Amniotic stem cell (primary cell): ENCODE measurements around the gene C22orf31.

Source experiments
- DNase-seq: peaks from one replicate; lab custom pipeline; 2025; lab: John Stamatoyannopoulos, UW

Gene C22orf31

DNA sequence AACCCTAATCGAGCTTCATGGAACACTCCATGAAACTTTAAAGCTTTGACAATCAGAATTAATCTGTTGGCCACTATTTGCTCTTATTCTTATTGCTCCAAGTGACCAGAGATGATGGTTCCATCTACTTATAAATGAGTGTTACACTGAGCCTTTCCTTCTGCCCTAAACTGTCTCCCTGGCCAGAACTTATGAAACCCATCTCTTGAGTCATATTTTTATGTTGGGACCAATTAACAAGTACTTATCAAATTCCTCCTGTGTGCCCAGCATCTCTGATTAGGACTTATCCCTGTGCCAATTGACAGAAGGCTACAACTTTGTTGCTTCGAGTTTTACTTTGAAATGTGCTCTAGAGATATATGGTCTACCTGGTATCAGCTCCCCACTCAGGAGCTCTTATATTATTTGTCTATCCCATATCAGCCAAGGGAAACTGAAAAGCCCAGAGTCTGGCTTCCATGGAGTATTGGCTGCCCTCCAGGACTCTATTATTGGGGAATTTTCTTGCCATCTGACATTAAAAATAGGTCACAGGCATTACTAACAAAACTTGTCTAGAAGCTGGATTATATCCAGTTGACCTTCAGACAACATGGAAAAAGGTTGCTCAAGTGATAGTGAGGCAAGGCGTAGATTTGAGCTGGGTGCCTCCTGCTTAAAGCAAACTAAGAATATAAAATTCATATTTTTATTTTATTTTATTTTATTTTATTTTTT is 20.0 kb upstream of the C22orf31 start:
- no peak for DNase-seq

DNA sequence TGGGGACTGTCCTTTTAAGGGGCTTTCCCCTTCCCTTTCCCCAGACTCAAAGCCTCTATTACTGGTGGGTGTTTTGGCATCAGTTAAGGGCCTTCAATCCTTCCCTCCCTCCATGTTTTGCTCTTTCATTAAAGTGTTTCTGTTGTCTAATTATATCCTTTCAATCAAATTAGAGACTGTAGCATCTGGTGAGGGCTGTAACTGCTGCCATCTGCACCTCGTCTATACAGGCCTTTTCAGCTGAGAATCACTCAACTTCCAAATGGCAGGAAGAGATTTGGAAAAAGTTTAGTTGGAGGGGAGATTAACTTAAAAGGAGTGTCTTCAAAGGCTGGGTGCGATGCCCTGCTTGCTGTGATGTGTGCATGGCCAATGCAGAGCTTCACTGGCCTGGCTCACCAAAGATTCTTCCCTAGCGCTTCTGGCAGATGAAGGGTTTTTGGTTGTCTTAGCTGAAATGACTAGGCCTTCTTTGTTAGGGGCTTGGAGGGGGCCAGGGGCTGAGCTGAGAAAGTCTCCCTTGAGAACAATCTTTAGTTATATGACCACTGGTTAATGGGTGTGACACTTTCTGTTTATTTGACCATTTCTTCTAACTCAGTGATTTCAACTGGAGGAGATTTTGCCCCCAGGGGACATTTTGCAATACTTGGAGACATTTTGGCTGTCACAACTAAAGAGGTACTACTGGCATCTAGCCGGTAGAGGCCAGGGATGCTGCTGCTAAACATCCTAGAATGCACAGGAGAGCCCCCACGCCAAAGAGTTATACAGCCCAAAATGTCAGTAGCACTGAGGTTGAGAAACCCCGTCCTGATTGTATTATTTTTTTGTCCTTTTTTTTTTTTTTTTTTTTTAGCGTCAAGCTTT is 18.7 kb upstream of the C22orf31 start:
- peak; percentile 6 for DNase-seq

DNA sequence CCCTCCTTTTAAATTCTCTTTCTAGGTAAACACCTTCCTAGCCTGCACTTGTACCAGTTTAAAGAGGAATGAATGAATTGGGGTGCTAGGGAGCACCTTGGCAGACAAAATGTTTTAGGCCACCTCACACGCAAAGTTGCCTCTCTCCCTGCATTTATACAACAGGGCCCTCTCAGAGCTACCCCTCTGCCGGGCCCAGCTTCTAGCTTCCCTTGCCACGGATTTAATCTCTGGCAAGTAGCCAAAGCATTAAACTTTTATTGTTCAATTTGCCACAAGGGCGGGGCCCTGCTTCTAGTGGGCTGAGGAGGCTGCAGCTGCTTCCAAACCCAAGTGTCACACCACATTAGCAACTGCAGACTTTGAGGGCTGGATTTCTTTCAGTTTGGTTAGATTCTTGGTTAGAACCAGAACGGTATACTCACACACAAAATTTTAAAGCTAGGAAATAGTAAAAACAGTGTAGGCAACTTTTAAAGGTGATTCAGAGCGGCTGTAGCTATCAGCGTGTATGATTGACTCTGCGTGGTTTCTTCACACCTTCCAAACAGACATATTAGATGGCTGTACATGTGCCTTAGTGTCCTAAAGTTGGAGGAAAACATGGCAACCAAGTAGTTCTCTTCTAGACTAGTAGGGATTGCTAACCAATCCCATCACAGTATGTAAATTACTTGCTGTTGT is 17.7 kb upstream of the C22orf31 start:
- DNase-seq, result no peak

DNA sequence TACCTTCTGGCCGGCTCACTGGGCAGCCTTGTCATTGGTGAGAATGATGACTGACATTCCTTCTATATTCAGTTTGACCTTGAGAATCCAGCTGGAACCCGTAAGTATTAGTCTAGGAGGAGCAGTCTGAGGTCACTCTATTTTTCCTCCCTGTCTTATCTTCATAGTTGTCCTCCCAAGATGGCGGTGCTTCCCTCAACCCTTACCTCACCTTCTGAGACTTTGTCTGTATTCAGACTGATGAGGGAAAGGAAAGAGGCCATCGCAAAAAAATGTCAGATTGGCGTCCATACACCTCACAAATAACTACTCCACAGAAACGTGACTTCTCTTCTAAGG is 17.2 kb upstream of the C22orf31 start:
- DNase-seq, result no peak

DNA sequence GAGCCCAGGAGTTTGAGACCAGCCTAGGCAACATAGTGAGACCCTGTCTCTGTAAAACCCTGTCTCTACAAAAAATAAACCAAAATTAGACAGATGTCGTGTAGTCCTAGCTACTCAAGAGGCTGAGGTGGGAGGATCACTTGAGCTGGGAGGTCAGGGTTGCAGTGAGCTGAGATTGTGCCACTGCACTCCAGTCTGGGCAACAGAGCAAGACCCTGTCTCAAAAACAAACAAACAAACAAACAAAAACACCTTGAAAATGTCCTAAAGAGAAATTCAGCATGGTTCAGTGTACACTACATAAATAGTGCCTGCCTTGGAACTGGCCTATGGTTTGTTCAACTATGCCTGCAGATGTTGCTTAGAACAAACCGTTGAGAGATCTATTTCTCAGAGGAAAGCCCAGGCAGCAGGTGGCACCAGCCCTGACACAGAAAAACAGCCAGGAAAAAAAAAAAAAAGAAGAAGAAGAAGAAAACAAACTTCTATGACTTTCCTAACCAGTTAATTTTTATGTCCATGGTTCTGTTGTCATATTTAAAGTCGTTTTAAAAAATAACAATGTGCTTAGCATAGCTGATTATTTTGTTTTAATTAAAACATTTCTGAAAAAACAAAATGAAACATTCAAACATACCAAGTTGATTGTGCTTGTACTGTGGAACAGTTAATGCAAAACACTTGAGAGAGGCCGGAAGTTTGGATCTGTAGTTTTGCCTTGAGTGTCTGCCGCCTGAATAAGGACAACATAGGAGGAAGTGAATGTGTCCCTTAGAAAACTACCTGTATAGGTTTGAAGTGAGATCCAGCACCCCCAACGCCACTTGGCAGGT is 16.6 kb upstream of the C22orf31 start:
- no peak for DNase-seq

DNA sequence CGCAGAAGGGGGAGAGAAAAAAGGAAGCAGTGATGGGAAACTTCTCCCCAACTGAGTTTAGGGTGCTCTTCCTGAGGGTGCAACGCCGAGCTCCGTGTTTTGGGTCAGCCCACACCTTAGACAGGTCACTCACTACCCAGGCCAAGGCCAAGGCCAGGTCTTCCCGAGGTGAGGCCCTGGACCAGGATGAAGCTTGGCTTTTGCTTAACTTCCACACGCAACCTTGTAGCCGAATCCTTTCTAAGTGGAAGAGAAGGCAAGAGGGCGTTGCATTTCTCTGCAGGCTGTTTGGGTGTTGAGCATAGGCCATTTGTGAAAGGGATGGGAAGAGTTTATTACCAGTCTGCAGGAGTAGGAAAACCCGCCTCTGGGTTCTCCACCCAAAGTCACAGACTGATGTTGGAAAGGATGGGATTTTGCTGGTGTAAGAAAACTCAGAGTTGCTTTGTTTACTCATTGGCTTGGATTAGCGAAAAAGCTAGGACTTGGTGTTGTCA is 12.7 kb upstream of the C22orf31 start:
- DNase-seq, result no peak

DNA sequence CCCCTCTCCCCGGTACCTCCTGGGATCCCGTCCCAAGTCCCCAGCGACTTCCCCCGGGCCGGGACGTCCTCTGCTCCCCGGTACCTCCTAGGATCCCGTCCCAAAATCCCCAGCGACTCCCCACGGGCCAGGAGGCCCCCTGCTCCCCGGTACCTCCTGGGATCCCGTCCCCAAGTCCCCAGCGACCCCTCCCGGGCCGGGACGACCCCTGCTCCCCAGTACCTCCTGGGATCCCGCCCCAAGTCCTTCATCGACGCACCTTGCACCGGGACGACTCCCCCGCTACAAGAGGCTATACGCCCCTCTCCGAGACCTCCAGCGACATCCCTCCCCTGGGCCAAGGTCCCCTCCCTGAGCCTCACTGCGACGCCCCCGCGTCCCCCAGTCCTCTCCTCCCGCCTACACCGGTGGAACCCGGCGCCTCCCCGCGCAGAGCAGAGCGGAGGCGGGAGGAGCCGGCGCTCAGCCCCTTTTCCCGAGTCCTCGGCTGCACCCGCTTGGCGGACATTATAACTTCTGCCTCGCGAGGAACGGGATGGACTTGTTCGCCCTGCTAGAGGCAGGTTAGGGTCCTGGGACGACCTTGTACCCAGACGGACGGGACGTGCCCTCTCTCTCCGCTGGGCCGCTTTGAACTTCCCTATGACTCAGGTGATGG is 12.1 kb upstream of the C22orf31 start:
- DNase-seq, result no peak

DNA sequence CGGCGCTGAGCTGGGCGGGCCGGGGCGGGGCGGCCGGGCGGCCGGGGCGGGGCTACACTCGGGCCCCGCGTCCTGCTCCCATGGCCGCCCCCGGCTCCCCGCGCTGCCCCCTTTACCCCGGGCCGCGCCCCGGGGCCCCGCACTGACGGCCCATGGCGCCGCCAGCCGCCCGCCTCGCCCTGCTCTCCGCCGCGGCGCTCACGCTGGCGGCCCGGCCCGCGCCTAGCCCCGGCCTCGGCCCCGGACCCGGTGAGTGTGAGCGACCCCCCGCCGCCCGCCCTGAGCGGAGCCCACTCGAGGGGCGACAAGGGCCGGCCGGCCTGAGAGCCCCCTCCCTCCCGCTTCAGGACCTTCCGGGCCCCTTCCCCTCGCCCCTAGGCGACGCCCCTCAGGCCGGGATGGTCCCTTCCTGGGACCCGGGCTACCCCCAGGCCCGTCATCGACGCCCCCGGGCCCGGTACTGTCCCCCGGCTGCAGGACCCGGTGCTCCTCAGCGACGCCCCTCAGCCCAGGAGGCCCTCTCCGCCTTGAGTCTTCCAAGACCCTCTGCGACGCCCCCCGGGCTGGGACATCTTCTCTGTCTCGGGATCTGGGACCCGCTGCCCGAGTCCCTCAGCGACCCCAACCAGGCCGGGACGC is 11.5 kb upstream of the C22orf31 start, which contains the start of gene KREMEN1:
KREMEN1 (plus strand) TSS at position 57 of the 639 bp plus-strand sequence; CDS start at position 153, 96 bp downstream.
- no peak for DNase-seq

DNA sequence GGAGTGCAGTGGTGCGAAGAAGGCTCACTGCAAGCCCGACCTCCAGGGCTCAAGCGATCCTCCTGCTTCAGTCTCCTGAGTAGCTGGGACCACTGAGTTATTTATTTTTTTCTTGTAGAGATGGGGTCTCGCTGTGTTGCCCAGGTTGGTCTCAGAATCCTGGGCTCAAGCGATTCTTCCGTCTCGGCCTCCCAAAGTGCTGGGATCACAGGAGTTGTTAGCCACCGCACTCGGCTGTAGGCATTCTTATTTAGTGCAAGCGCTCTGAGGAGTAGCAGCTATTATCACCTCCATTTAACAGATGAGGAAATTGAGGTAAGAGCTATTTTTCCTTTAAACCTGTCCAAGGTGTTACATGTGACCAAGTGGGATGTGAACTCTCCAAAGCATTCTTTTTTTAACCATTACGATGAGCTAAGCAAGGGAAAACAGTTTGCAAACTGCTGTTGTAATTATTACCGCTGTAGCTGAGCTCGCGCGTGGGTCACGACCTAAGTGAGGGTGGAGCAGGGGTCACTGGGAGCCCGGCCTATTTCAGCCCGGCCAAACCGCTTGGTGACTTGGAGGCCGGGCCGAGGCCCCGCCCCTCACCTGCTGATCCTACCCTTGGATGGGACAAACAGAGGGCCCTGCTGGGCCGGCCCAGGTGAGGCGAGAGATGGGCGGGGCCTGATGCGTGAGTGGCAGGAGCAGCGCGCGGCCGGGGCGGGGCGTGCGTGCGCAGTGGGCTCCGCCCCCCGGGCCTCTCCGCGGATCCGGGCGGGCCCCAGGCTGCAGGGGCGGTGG is 10.8 kb upstream of the C22orf31 start:
- peak; percentile 32 for DNase-seq

DNA sequence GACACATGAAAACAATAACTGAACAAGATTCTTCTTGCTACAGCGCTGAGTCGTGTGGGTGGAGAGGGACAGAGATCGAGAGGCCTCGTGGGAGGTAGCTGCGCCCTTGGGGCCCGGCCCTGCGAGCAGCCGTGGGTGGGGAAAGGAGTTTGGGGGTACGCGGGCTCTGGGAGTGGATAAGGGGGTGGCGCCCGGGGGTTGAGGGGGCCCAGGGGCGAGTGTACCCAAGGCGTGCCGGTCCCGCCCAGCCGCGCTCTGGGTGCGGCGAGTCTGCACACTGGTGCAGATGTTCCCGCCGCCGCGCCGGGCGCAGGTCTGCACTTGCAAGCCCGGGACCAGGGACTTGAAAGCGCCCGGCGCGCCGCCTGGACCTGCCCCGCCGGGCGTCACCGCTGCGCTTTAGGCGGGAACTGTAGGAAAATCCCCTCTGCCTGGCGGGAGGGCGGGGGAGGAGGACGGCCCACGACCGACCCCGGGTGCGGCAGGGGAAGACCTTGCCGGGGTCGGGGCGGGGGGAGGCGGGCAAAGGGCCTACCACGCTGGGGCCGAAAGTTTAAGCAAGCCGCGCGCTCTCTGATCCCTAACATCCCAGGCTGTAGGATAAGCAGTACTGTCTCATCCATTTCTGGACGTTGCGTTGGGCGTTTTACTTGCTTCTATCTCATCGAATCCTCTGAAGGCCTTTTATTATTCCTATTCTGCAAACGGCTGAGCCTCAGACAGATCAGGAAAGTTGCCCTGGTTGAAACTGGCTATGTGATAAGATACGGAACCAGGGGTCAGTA is 9.8 kb upstream of the C22orf31 start:
- DNase-seq, result no peak

DNA sequence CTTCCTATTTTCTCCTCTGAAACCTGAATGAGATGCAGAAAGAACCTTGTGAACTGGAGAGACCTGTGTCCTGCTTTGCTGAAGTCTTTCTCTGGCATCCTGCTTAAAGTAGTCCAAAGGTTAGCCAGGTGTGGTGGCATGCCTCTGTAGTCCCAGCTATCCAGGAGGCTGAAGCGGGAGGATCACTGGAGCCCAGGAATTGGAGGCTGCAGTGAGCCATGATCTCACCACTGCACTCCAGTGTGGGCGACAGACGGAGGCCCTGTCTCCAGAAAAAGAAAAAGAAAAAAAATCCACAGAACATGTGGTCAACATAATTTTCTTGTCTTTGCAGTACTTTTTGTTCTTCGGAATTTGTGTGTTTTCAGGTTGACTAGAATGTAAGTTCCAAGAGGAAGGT is 8.9 kb upstream of the C22orf31 start:
- no peak for DNase-seq

DNA sequence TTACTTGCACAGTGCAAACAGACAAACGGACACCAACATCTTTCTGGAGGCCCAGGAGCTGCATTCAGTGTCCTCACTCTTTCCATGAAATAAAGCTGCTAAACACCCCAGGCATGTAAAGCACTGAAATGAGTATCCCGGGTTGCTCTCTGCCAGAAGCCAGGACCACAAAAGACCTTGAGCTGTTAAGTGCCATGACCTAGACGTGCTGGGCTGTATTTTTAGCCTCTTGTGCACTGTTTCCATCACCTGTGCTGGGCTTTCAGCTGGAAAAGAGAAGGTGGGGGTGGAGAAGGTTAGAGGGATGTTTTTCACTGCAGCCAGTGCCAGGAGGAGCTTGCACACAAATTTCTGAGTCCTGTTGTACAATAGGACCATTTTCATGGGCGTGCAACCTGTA is 7.8 kb upstream of the C22orf31 start:
- DNase-seq, result no peak

DNA sequence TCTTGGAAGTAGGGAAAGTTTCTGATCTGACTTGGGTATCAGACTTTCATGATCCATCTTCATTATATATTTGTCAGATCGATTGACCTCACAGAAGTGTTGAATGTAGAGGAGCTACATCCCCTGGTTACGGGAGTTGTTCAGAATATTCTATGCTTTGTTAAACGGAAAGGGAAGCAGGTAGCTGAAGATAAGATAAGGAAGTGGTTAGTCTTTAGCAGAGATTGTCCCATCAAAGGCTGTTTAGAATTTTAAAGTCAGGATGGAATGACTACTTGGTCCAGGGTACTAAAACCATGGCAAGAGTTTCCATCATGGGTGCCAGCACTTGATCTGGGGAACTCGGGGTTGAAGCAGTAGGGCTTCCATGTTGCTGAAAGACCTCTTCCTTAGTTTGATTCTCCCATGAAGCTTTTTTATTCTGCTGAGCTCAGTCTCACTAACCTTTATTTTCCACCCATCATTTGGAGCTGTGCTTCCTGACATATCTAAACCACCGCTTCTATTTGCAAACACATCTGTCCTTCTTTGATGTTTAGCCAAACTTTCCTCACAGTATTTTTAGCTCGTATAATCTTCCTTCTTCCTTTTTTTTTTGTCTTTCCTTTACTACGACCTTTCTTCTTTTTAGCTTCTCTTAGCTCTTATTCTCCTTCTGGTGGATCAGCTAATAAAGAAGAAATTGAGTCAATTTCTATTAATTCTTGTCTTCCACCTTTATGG is 4.0 kb upstream of the C22orf31 start:
- no peak for DNase-seq

DNA sequence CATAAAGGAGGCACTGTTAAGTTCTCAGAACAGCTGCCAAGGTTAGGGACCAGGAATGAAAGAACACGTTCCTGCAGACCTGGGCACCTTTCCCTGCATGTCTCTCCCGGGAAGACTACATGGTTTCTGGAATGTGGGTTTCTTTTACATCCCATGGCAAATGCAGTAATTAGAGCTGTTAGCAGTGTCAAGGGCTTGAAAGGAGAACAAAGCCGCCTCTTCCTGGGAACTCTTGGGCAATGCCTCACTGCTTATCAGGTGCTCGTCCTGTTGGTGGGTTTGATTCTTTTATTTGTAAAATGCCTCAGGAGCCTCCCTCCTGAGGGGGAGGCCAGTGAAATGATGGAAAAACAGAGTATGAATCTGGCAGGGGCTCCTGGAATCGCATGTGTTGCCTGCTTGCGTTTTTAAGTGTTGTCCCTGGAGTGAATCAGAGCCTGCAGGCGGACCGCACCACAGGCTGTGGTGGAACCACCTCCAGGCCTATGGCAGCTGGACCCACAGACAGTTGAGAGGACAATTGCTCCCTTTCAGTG is 723 bp upstream of the C22orf31 start:
- no peak for DNase-seq

DNA sequence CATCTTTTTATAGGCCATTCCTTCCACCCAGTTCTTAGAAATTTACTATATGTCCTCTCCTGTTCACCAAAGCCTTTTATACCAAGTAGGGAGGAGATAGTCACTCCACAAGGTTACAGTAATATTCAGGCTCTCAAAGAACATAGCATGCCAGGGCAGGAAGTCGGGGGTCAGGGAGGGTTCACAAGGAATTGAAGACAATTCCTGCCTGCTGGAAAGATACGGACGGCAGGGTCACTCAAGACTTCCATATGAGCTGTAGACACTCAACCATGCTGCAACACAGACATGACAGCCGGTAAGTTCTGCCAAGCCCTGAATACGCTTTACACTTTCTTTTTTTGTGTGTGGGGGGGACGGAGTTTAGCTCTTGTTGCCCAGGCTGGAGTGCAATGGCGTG is 700 bp downstream of the C22orf31 start:
- no peak for DNase-seq

DNA sequence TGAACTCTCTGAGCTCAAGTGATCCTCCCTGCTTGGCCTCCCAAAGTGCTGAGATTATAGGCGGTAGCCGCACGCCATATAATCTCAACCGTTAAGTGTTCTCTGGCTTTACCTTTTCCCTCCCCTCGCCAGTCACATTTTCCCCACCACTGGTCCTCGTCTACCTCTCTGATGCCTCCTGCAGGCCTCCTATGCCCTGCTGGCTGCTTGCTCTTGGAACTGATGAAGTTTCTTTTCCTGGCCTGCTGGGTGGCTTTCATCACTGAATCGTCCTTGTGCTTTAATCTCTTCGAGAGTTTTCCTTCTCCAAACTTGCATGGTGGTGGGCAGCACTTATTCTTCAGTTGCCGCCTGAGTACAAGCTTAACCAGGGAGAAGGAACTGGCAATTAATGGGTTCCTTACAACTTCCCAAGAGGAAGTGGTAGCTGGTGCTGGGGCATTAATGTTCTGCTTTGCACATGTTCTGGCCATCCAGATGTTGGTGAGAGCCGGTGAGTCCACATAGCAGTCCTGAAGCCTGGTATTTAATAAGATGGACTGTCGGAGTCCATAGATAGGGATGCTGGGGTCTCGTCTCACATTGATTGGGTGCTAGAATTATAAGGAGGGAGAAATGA is 1.3 kb downstream of the C22orf31 start:
- no peak for DNase-seq

DNA sequence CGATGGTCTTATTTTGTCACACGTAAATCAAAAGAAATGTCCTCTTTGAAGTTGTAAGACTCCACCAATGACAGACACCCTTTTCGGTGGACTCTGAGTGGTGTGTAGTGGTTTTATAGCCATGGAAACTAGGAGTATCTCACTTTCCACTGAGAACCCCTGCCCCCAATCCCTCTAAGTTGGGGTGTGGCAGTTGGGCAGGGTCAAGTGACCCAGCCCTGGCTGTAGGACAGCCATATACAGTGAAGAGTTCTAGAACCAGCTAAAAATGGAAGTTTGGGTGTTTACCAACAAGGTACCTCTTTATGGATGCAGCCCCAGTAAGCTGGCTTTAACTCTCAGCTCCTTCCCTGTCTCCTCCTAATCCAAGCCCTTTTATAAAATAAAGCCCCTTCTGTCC is 5.2 kb downstream of the C22orf31 start:
- DNase-seq, result no peak
